HepG2 (cell line): Measurements from ENCODE around the gene DPH1. TPM values are rescaled to one million over a fixed set of nuclear protein-coding genes. Genes with fewer than 3 reads are reported as not detected.

Source experiments
- ATAC-seq: fragments of 200-7000 bp; cut with Tn5 transposase; 3 replicates; pipeline ENCODE4 v1.9.1; 2020; ENCODE audit warnings: mild to moderate bottlenecking, moderate library complexity
- BruUV-seq: library from RNA; stranded (reverse); fragments of 400-500 nt; replicated peaks from 2 replicates; lab custom pipeline; 2021; lab: Mats Ljungman, UMichigan
- CTCF ChIA-PET: fragments of 300-600 bp; formaldehyde crosslinking; extraction: SDS; loops from one replicate; lab custom pipeline; 2021; ENCODE audit warnings: low total read pairs, inconsistent platforms, low intra/inter-chr PET ratio; lab: Yijun Ruan, JAX
- POLR2A ChIA-PET: fragments of 350-600 bp; sonication (Branson Sonifier 250); formaldehyde crosslinking; loops from one replicate; lab custom pipeline; 2020; ENCODE audit warnings: antibody characterized with exemption, inconsistent platforms; lab: Yijun Ruan, JAX
- DNase-seq: peaks from one replicate; pipeline ENCODE4 v3.0.0-alpha.2; 2015; ENCODE audit warnings: low spot score
- FAIRE-seq: peaks from 3 replicates; lab custom pipeline; 2011; peaks lifted over from hg19 to GRCh38; lab: Jason Lieb, UNC
- H2AFZ ChIP-seq: one replicate; pipeline ENCODE4 v1.6.1; 2011; ENCODE audit warnings: low read length, inconsistent platforms
- H3K27ac ChIP-seq: fragments of 300-600 bp; 3 replicates; pipeline ENCODE4 v1.8.0; 2011; ENCODE audit warnings: mixed run types, mild to moderate bottlenecking, mixed read lengths, low read length, inconsistent platforms; ENCODE audit not compliant: insufficient read depth; ENCODE audit errors: extremely low read length
- H3K27me3 ChIP-seq, 2 experiments: fragments of 200-600 bp in 1 of 2; 2 replicates in 1 of 2; 3 replicates in 1 of 2; pipeline versions ENCODE4 v1.6.0 to v1.8.0; 2011; ENCODE audit warnings: low read length in 2 of 2, mild to moderate bottlenecking in 2 of 2, moderate library complexity in 2 of 2, inconsistent platforms in 1 of 2; ENCODE audit not compliant: insufficient read depth in 2 of 2, control insufficient read depth in 1 of 2
- H3K36me3 ChIP-seq, 2 experiments: fragments of 200-600 bp in 1 of 2; replicated peaks in 1 of 2; 2 replicates in 1 of 2; 3 replicates in 1 of 2; pipeline versions ENCODE4 v1.5.1 to v1.8.0; 2011; ENCODE audit warnings: low read length in 2 of 2, inconsistent platforms in 1 of 2; ENCODE audit not compliant: insufficient read depth in 2 of 2, control insufficient read depth in 1 of 2
- H3K4me1 ChIP-seq: 2 replicates; pipeline ENCODE4 v1.5.1; 2012; ENCODE audit warnings: low read length, inconsistent platforms; ENCODE audit not compliant: insufficient read depth
- H3K4me2 ChIP-seq: 2 replicates; pipeline ENCODE4 v1.6.0; 2011; ENCODE audit warnings: low read depth, low read length, inconsistent platforms
- H3K4me3 ChIP-seq, 3 experiments: fragments of 200-600 bp in 1 of 3; sonication (generic), shearing (Covaris generic) in 1 of 3; replicated peaks in 1 of 3; 2 replicates each; pipeline ENCODE4 v1.5.1; 2011 to 2016; ENCODE audit warnings: low read length in 3 of 3, inconsistent platforms in 2 of 3, low read depth in 2 of 3, mild to moderate bottlenecking in 2 of 3, control low read depth in 1 of 3, mixed read lengths in 1 of 3; ENCODE audit not compliant: insufficient read depth in 1 of 3
- H3K79me2 ChIP-seq: one replicate; pipeline ENCODE4 v1.6.1; 2011; ENCODE audit warnings: low read length, inconsistent platforms; ENCODE audit not compliant: insufficient read depth
- H3K9ac ChIP-seq: 2 replicates; pipeline ENCODE4 v1.6.0; 2011; ENCODE audit warnings: mild to moderate bottlenecking, low read depth, low read length, inconsistent platforms; ENCODE audit not compliant: insufficient read depth
- H3K9me3 ChIP-seq: 2 replicates; pipeline ENCODE4 v1.5.1; 2012; ENCODE audit warnings: mild to moderate bottlenecking, low read length
- H4K20me1 ChIP-seq: 2 replicates; pipeline ENCODE4 v1.6.0; 2011; ENCODE audit warnings: inconsistent platforms, mild to moderate bottlenecking, low read length, moderate library complexity; ENCODE audit not compliant: insufficient read depth
- ATF6 ChIP-seq: sonication (generic); formaldehyde crosslinking; conservative IDR thresholded peaks from 2 replicates; pipeline ENCODE4 v1.4.0; 2020; ENCODE audit warnings: missing genetic modification reagents
- CBFB ChIP-seq: sonication (generic); formaldehyde crosslinking; IDR thresholded peaks from 2 replicates; pipeline ENCODE4 v1.4.0; 2020; ENCODE audit warnings: missing genetic modification reagents
- TOE1 ChIP-seq: sonication (generic); formaldehyde crosslinking; IDR thresholded peaks from 2 replicates; pipeline ENCODE4 v1.4.0; 2020; ENCODE audit warnings: mild to moderate bottlenecking, missing genetic modification reagents
- ZNF292 ChIP-seq: sonication (generic); formaldehyde crosslinking; IDR thresholded peaks from 2 replicates; pipeline ENCODE4 v1.8.1; 2022; ENCODE audit warnings: mild to moderate bottlenecking, low read depth, missing genetic modification reagents, borderline replicate concordance
- ZNF331 ChIP-seq: sonication (generic); formaldehyde crosslinking; IDR thresholded peaks from 2 replicates; pipeline ENCODE4 v1.4.0; 2020; ENCODE audit warnings: missing genetic modification reagents
- WGBS: methylation state at CpG from one replicate; pipeline ENCODE4 v1.1.6; 2017; ENCODE audit warnings: low lambda C conversion rate; 5-methylcytosine and 5-hydroxymethylcytosine counted together
- in situ Hi-C: cut with HindIII; loops from 2 replicates; pipeline ENCODE4 v1.10.0; 2017; ENCODE audit warnings: low pct_unique_long_range_greater_than_20kb; ENCODE audit not compliant: extremely low pct_ligation_motif_present
- intact Hi-C: fragments of 100-400 bp; cut with micrococcal nuclease; formaldehyde crosslinking; loops from one replicate; pipeline ENCODE4 v1.10.0; 2022; ENCODE audit not compliant: unreplicated experiment
- polyA plus RNA-seq, 8 experiments: library from polyadenylated mRNA; depleted of rRNA in 3 of 8; stranded (reverse) in 7 of 8; unstranded in 1 of 8; fragments of >200 nt; fragmentation: Illumina TruSeq in 4 of 8; extraction: Trizol in 4 of 8; gene quantifications; 2 replicates each; pipeline versions ENCODE4 v1.2.1 to v1.2.3, GENCODE V29; 2011 to 2016; ENCODE audit warnings: low read depth in 4 of 8, missing spikeins in 1 of 8, mixed read lengths in 1 of 8; ENCODE audit not compliant: insufficient read depth in 1 of 8
- total RNA-seq, 5 experiments: library from RNA; depleted of rRNA; stranded (reverse); fragments of >200 nt; fragmentation: Illumina TruSeq; extraction: Trizol; gene quantifications; 2 replicates each; pipeline ENCODE4 v1.2.3, GENCODE V29; 2016; ENCODE audit warnings: low read depth in 1 of 5
- TF ChIP-seq, protein P1 (sequence below): sonication (generic); formaldehyde crosslinking; IDR thresholded peaks from 2 replicates; pipeline ENCODE4 v1.4.0; 2020; ENCODE audit warnings: missing genetic modification reagents

The DPH1 gene
- total and polyA plus RNA-seq, 2 of the 13 experiments (the other 11 are each of a cell fraction or from before 2014, with no cell fraction given), result 25.3 to 42.8 TPM

DNA sequence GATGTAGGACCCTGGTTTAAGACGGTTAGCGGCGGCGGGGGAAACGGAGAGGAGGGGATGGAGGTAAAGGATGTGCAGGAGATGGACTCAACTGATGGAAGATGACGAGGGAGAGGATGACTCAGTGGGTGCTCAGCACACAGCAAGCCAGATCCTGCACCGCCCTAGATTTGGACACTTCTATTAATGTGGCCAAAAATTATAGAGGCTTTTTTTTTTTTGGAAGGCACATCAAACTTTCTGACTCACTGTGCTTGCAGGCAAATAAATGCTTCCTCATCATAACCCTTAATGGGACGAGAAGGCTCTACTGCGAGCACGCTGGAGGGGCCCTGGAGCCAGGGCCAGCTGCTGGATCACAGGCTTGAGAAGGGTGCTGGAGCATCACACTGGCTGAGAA is 40.8 kb upstream of the DPH1 start (continued):
- no peak for TF ChIP-seq CBFB (CRISPR knock-in tag)
- TF ChIP-seq ATF6 (CRISPR knock-in tag), result no peak
- TF ChIP-seq ZNF331 (CRISPR knock-in tag), result no peak
- no peak for TF ChIP-seq TOE1 (CRISPR knock-in tag)
- TF ChIP-seq, protein P1, sequence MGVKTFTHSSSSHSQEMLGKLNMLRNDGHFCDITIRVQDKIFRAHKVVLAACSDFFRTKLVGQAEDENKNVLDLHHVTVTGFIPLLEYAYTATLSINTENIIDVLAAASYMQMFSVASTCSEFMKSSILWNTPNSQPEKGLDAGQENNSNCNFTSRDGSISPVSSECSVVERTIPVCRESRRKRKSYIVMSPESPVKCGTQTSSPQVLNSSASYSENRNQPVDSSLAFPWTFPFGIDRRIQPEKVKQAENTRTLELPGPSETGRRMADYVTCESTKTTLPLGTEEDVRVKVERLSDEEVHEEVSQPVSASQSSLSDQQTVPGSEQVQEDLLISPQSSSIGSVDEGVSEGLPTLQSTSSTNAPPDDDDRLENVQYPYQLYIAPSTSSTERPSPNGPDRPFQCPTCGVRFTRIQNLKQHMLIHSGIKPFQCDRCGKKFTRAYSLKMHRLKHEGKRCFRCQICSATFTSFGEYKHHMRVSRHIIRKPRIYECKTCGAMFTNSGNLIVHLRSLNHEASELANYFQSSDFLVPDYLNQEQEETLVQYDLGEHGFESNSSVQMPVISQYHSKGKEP (CRISPR knock-in tag), result no peak
- TF ChIP-seq, all 625 proteins: peak for 0

GRCh38 chr17:1992541-1992940 is 37.4 kb upstream of the DPH1 start:
- intact Hi-C loops, result no loop called here
- 47% methylated on average over 6 of the region's 10 CpGs for WGBS
- POLR2A ChIA-PET, result no interaction called here
- Histone ChIP-seq H3K27me3 (peaks cover 0 to 24% of the 10 kb centered on the region in 2 experiments; a peak in 2 of 5 replicates), H3K4me1 (peaks cover 47% of the 10 kb centered on the region), H3K27ac (no peak overlapping the region), H3K9me3 (no peaks in the 10 kb centered on the region), H3K9ac (no peak overlapping the region), H3K79me2 (no peaks in the 10 kb centered on the region), H3K36me3 (no peaks in the 10 kb centered on the region), H3K4me3 (no peak overlapping the region), H3K4me2 (no peak overlapping the region), H4K20me1 (no peaks in the 10 kb centered on the region), H2AFZ (no peak overlapping the region)
- no peak for TF ChIP-seq ZNF292 (CRISPR knock-in tag)
- in situ Hi-C loops, result no loop called here
- DNase-seq (no peak), FAIRE-seq (no peak), ATAC-seq (peak; percentile 7; the same call in 1 of the 3 replicates)
- BruUV-seq, result no TSS peak
- CTCF ChIA-PET, result no interaction called here
